K562 (cell line): ENCODE results near the gene MED13L. TPM values are rescaled to one million over a fixed set of nuclear protein-coding genes. Genes with fewer than 3 reads are reported as not detected.

Experiments used
- BHLHE40 ChIP-seq: IDR thresholded peaks from 2 replicates; pipeline ENCODE4 v1.6.1; 2011; ENCODE audit warnings: low read length, improper control_type of control experiment
- CBX3 ChIP-seq, 2 experiments: IDR thresholded peaks; 1 replicate in 1 of 2; 2 replicates in 1 of 2; pipeline ENCODE4 v1.6.1; 2012; ENCODE audit warnings: inconsistent platforms in 2 of 2, low read length in 2 of 2, borderline replicate concordance in 1 of 2, control low read depth in 1 of 2
- CEBPG ChIP-seq, 3 experiments: fragments of 200-800 bp in 1 of 3; sonication (Bioruptor generic) in 1 of 3; sonication (generic) in 1 of 3; formaldehyde crosslinking in 1 of 3; IDR thresholded peaks in 2 of 3; conservative IDR thresholded peaks in 1 of 3; 2 replicates each; pipeline versions ENCODE4 v1.6.1 to v1.8.0; 2016 to 2022; ENCODE audit warnings: missing compliant biosample characterization in 2 of 3, missing genetic modification characterization in 2 of 3, mild to moderate bottlenecking in 1 of 3, missing genetic modification reagents in 1 of 3
- E2F1 ChIP-seq: sonication (generic); formaldehyde crosslinking; IDR thresholded peaks from 2 replicates; pipeline ENCODE4 v1.8.1; 2023; ENCODE audit warnings: mild to moderate bottlenecking, missing genetic modification reagents, moderate library complexity
- ESRRB ChIP-seq: fragments of 250-450 bp; sonication (Bioruptor Pico); IDR thresholded peaks from 2 replicates; pipeline ENCODE4 v1.5.0; 2020; ENCODE audit warnings: mild to moderate bottlenecking, moderate library complexity, borderline replicate concordance
- KAT8 ChIP-seq: fragments of 450-650 bp; IDR thresholded peaks from 2 replicates; pipeline ENCODE4 v1.6.1; 2016; ENCODE audit warnings: low read depth, mild to moderate bottlenecking
- MAZ ChIP-seq, 2 experiments: fragments of 450-650 bp in 1 of 2; sonication (generic) in 1 of 2; formaldehyde crosslinking; IDR thresholded peaks in 1 of 2; conservative IDR thresholded peaks in 1 of 2; 2 replicates each; pipeline versions ENCODE4 v1.4.0 to v1.5.0; 2020; ENCODE audit warnings: mild to moderate bottlenecking in 1 of 2, missing genetic modification reagents in 1 of 2
- MCM3 ChIP-seq: fragments of 450-650 bp; IDR thresholded peaks from 2 replicates; pipeline ENCODE4 v1.6.1; 2016
- NONO ChIP-seq, 2 experiments: fragments of 200-400 bp in 1 of 2; fragments of 450-650 bp in 1 of 2; formaldehyde crosslinking in 1 of 2; IDR thresholded peaks; 2 replicates each; pipeline ENCODE4 v1.6.1; 2017; ENCODE audit warnings: low read depth in 2 of 2, mild to moderate bottlenecking in 2 of 2, moderate library complexity in 2 of 2, low read length in 1 of 2
- POLR2G ChIP-seq: fragments of 200-400 bp; formaldehyde crosslinking; IDR thresholded peaks from 2 replicates; pipeline ENCODE4 v1.6.1; 2017; ENCODE audit warnings: low read depth, mild to moderate bottlenecking, antibody characterized with exemption, low read length, moderate library complexity
- ZNF277 ChIP-seq: fragments of 250-450 bp; sonication (Bioruptor Pico); IDR thresholded peaks from 2 replicates; pipeline ENCODE4 v1.8.0; 2022; ENCODE audit warnings: inconsistent platforms, mild to moderate bottlenecking, moderate library complexity, borderline replicate concordance
- ZNF3 ChIP-seq: fragments of 250-450 bp; sonication (Bioruptor Pico); IDR thresholded peaks from 2 replicates; pipeline ENCODE4 v1.5.0; 2021; ENCODE audit warnings: mild to moderate bottlenecking, moderate library complexity
- polyA plus RNA-seq, 8 experiments: library from polyadenylated mRNA; depleted of rRNA in 4 of 8; stranded (reverse) in 5 of 8; unstranded in 3 of 8; fragments of >200 nt; fragmentation: Nextera tagmentation in 2 of 8; fragmentation: Illumina TruSeq in 1 of 8; extraction: Ambion mirVana in 2 of 8; extraction: Trizol in 1 of 8; gene quantifications; 2 replicates each; pipeline versions ENCODE4 v1.2.1 to v1.2.3, GENCODE V29; 2011 to 2014; ENCODE audit warnings: inconsistent platforms in 1 of 8, missing spikeins in 1 of 8
- total RNA-seq, 7 experiments: library from RNA; depleted of rRNA in 6 of 7; stranded (reverse); fragments of >200 nt in 6 of 7; fragmentation: Illumina TruSeq in 2 of 7; extraction: Trizol in 2 of 7; gene quantifications; 2 replicates each; pipeline versions ENCODE4 v1.2.1 to v1.2.3, GENCODE V29; 2011 to 2021; ENCODE audit warnings: low replicate concordance in 1 of 7
- TF ChIP-seq, protein P1 (sequence below): fragments of 450-650 bp; formaldehyde crosslinking; IDR thresholded peaks from 2 replicates; pipeline ENCODE4 v1.4.0; 2022; ENCODE audit warnings: missing genetic modification characterization
- TF ChIP-seq, protein P2 (sequence below): fragments of 250-450 bp; sonication (Bioruptor Pico); IDR thresholded peaks from 2 replicates; pipeline ENCODE4 v1.9.0; 2021; ENCODE audit warnings: mild to moderate bottlenecking
- TF ChIP-seq, protein P3 (sequence below): sonication (generic); formaldehyde crosslinking; IDR thresholded peaks from 2 replicates; pipeline ENCODE4 v1.8.0; 2022; ENCODE audit warnings: mild to moderate bottlenecking, missing genetic modification reagents

The MED13L gene
- total and polyA plus RNA-seq, 9 of the 15 experiments (the other 6 are each of a cell fraction or from before 2014, with no cell fraction given): 13.4 to 90.3 (median 36.9) TPM

GRCh38 chr12:116282371-116283286, 5.1 kb upstream of the MED13L start (continued):
- TF ChIP-seq, protein P1, sequence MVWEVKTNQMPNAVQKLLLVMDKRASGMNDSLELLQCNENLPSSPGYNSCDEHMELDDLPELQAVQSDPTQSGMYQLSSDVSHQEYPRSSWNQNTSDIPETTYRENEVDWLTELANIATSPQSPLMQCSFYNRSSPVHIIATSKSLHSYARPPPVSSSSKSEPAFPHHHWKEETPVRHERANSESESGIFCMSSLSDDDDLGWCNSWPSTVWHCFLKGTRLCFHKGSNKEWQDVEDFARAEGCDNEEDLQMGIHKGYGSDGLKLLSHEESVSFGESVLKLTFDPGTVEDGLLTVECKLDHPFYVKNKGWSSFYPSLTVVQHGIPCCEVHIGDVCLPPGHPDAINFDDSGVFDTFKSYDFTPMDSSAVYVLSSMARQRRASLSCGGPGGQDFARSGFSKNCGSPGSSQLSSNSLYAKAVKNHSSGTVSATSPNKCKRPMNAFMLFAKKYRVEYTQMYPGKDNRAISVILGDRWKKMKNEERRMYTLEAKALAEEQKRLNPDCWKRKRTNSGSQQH (CRISPR knock-in tag): no peak
- TF ChIP-seq POLR2G: no peak
- no peak for TF ChIP-seq CBX3 (IDR thresholded peaks at IDR 0.05; ENCODE audit: borderline replicate concordance in 1 of 2, low read length in 2 of 2)
- 0 out of 2 replicates have a peak, but pooled peaks have one; percentile 21 for TF ChIP-seq CEBPG (CRISPR knock-in tag; IDR thresholded peaks at IDR 0.05)
- peak; percentile 56 to 77 for TF ChIP-seq CEBPG (tag; conservative IDR thresholded peaks at IDR 0.05 in 1 of 2, IDR thresholded peaks at IDR 0.05 in 1 of 2)
- TF ChIP-seq, protein P2, sequence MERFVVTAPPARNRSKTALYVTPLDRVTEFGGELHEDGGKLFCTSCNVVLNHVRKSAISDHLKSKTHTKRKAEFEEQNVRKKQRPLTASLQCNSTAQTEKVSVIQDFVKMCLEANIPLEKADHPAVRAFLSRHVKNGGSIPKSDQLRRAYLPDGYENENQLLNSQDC (CRISPR knock-in tag): no peak
- no peak for TF ChIP-seq MCM3
- no peak for TF ChIP-seq BHLHE40
- no peak for TF ChIP-seq MAZ (CRISPR knock-in tag; conservative IDR thresholded peaks at IDR 0.05 in 1 of 2, IDR thresholded peaks at IDR 0.05 in 1 of 2)
- TF ChIP-seq, protein P3, sequence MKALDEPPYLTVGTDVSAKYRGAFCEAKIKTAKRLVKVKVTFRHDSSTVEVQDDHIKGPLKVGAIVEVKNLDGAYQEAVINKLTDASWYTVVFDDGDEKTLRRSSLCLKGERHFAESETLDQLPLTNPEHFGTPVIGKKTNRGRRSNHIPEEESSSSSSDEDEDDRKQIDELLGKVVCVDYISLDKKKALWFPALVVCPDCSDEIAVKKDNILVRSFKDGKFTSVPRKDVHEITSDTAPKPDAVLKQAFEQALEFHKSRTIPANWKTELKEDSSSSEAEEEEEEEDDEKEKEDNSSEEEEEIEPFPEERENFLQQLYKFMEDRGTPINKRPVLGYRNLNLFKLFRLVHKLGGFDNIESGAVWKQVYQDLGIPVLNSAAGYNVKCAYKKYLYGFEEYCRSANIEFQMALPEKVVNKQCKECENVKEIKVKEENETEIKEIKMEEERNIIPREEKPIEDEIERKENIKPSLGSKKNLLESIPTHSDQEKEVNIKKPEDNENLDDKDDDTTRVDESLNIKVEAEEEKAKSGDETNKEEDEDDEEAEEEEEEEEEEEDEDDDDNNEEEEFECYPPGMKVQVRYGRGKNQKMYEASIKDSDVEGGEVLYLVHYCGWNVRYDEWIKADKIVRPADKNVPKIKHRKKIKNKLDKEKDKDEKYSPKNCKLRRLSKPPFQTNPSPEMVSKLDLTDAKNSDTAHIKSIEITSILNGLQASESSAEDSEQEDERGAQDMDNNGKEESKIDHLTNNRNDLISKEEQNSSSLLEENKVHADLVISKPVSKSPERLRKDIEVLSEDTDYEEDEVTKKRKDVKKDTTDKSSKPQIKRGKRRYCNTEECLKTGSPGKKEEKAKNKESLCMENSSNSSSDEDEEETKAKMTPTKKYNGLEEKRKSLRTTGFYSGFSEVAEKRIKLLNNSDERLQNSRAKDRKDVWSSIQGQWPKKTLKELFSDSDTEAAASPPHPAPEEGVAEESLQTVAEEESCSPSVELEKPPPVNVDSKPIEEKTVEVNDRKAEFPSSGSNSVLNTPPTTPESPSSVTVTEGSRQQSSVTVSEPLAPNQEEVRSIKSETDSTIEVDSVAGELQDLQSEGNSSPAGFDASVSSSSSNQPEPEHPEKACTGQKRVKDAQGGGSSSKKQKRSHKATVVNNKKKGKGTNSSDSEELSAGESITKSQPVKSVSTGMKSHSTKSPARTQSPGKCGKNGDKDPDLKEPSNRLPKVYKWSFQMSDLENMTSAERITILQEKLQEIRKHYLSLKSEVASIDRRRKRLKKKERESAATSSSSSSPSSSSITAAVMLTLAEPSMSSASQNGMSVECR (CRISPR knock-in tag): no peak
- TF ChIP-seq NONO (IDR thresholded peaks at IDR 0.05; ENCODE audit: low read depth in 2 of 2, low read length in 1 of 2): no peak
- no peak for TF ChIP-seq ESRRB (CRISPR knock-in tag)
- TF ChIP-seq ZNF277 (CRISPR knock-in tag): no peak
- no peak for TF ChIP-seq KAT8
- no peak for TF ChIP-seq ZNF3 (CRISPR knock-in tag)
- TF ChIP-seq E2F1 (CRISPR knock-in tag): no peak
